H1 (cell line): ENCODE results near the gene ZBTB11. TPM values are rescaled to one million over a fixed set of nuclear protein-coding genes. Genes with fewer than 3 reads are reported as not detected.

ENCODE experiments used
- CTCF ChIA-PET: fragments of 300-600 bp; sonication (Branson Sonifier 250); formaldehyde crosslinking; loops from one replicate; lab custom pipeline; 2021; ENCODE audit not compliant: partially characterized antibody; lab: Charles Lee
- POLR2A ChIA-PET: fragments of 300-600 bp; sonication (Branson Sonifier 250); formaldehyde crosslinking; loops from one replicate; lab custom pipeline; 2021; ENCODE audit warnings: inconsistent platforms; ENCODE audit not compliant: partially characterized antibody; lab: Charles Lee
- DNase-seq, 2 experiments: peaks; one replicate each; pipeline versions ENCODE4 v3.0.0 to v3.0.0-alpha.2; 2010 to 2022; ENCODE audit warnings: low spot score in 2 of 2, low read depth in 1 of 2, mixed read lengths in 1 of 2
- FAIRE-seq: peaks from 2 replicates; lab custom pipeline; 2011; peaks lifted over from hg19 to GRCh38; lab: Jason Lieb, UNC
- H2AFZ ChIP-seq: 2 replicates; pipeline ENCODE4 v1.8.1; 2012; ENCODE audit warnings: low read length, inconsistent platforms
- H2AK5ac ChIP-seq: 2 replicates; pipeline ENCODE4 v1.6.1; 2013; ENCODE audit warnings: low read depth, low read length
- H2BK120ac ChIP-seq: replicated peaks from 2 replicates; pipeline ENCODE3; 2013; ENCODE audit warnings: low read depth, low read length, inconsistent platforms
- H2BK12ac ChIP-seq: 2 replicates; pipeline ENCODE4 v1.6.1; 2013; ENCODE audit warnings: low read depth, low read length
- H2BK15ac ChIP-seq: 2 replicates; pipeline ENCODE4 v1.6.1; 2013; ENCODE audit warnings: low read length
- H2BK20ac ChIP-seq: 2 replicates; pipeline ENCODE4 v1.6.1; 2013; ENCODE audit warnings: low read length
- H2BK5ac ChIP-seq: 2 replicates; pipeline ENCODE4 v1.6.1; 2013; ENCODE audit warnings: low read depth, low read length
- H3K14ac ChIP-seq: 2 replicates; pipeline ENCODE4 v1.6.1; 2013; ENCODE audit warnings: inconsistent platforms; ENCODE audit not compliant: insufficient read length
- H3K18ac ChIP-seq: 2 replicates; pipeline ENCODE4 v1.6.1; 2013; ENCODE audit warnings: low read length; ENCODE audit errors: extremely low read depth
- H3K23ac ChIP-seq: 2 replicates; pipeline ENCODE4 v1.6.1; 2013; ENCODE audit warnings: inconsistent platforms; ENCODE audit not compliant: insufficient read length
- H3K23me2 ChIP-seq: 2 replicates; pipeline ENCODE4 v1.6.1; 2013; ENCODE audit warnings: low read depth, low read length
- H3K27ac ChIP-seq: 2 replicates; pipeline ENCODE4 v1.6.1; 2011; ENCODE audit warnings: low read depth, low read length, inconsistent platforms
- H3K27me3 ChIP-seq, 4 experiments: replicated peaks in 1 of 4; 1 replicate in 1 of 4; 2 replicates in 3 of 4; pipeline versions ENCODE4 v1.6.1 to v1.8.1; 2011 to 2013; ENCODE audit warnings: low read length in 3 of 4, mild to moderate bottlenecking in 3 of 4, inconsistent platforms in 2 of 4, mixed read lengths in 2 of 4, moderate library complexity in 1 of 4; ENCODE audit not compliant: control insufficient read depth in 3 of 4, insufficient read depth in 3 of 4; ENCODE audit errors: extremely low read depth in 1 of 4
- H3K36me3 ChIP-seq, 4 experiments: 2 replicates each; pipeline versions ENCODE4 v1.6.1 to v1.8.1; 2011 to 2013; ENCODE audit warnings: mild to moderate bottlenecking in 4 of 4, low read length in 3 of 4, moderate library complexity in 2 of 4, control low read depth in 1 of 4, inconsistent platforms in 1 of 4; ENCODE audit not compliant: insufficient read depth in 4 of 4, control insufficient read depth in 2 of 4
- H3K4ac ChIP-seq: replicated peaks from 2 replicates; pipeline ENCODE3; 2013; ENCODE audit warnings: low read length, low read depth, mixed read lengths, inconsistent platforms; ENCODE audit not compliant: insufficient read length
- H3K4me1 ChIP-seq, 4 experiments: replicated peaks in 1 of 4; 1 replicate in 1 of 4; 2 replicates in 3 of 4; pipeline versions ENCODE4 v1.6.1 to v1.8.1; 2011 to 2013; ENCODE audit warnings: low read length in 3 of 4, inconsistent platforms in 2 of 4, mixed read lengths in 1 of 4; ENCODE audit not compliant: insufficient read depth in 4 of 4, control insufficient read depth in 3 of 4
- H3K4me2 ChIP-seq, 2 experiments: 2 replicates each; pipeline versions ENCODE4 v1.6.1 to v1.8.1; 2011 to 2013; ENCODE audit warnings: low read depth in 2 of 2, low read length in 2 of 2, control low read depth in 1 of 2, inconsistent platforms in 1 of 2, mild to moderate bottlenecking in 1 of 2; ENCODE audit not compliant: insufficient read depth in 1 of 2
- H3K4me3 ChIP-seq, 4 experiments: fragments of 200-600, 300-600 bp in 1 of 4; sonication (generic), shearing (Covaris generic), sonication (Bioruptor Twin) in 1 of 4; 2 replicates each; pipeline versions ENCODE4 v1.5.1 to v1.8.1; 2011 to 2016; ENCODE audit warnings: low read length in 4 of 4, low read depth in 3 of 4, control low read depth in 2 of 4, inconsistent platforms in 2 of 4, mild to moderate bottlenecking in 2 of 4, mixed read lengths in 1 of 4, moderate library complexity in 1 of 4; ENCODE audit not compliant: insufficient read depth in 2 of 4; ENCODE audit errors: extremely low read depth in 1 of 4
- H3K56ac ChIP-seq: replicated peaks from 2 replicates; pipeline ENCODE3; 2013; ENCODE audit warnings: low read depth, mild to moderate bottlenecking, mixed read lengths, low read length, inconsistent platforms; ENCODE audit not compliant: insufficient read length
- H3K79me1 ChIP-seq: 2 replicates; pipeline ENCODE4 v1.6.1; 2013; ENCODE audit warnings: low read depth, low read length, control low read depth
- H3K79me2 ChIP-seq, 2 experiments: 2 replicates each; pipeline versions ENCODE4 v1.6.1 to v1.8.1; 2012 to 2013; ENCODE audit warnings: low read length in 2 of 2, mild to moderate bottlenecking in 2 of 2, inconsistent platforms in 1 of 2; ENCODE audit not compliant: insufficient read depth in 2 of 2, control insufficient read depth in 1 of 2
- H3K9ac ChIP-seq, 4 experiments: replicated peaks in 1 of 4; 1 replicate in 1 of 4; 2 replicates in 3 of 4; pipeline versions ENCODE4 v1.6.1 to v1.8.1; 2011 to 2013; ENCODE audit warnings: low read depth in 3 of 4, low read length in 3 of 4, control low read depth in 2 of 4, mild to moderate bottlenecking in 2 of 4, moderate library complexity in 2 of 4, inconsistent platforms in 1 of 4; ENCODE audit errors: extremely low read depth in 1 of 4
- H3K9me3 ChIP-seq, 2 experiments: 2 replicates each; pipeline versions ENCODE4 v1.6.1 to v1.8.1; 2012 to 2013; ENCODE audit warnings: mild to moderate bottlenecking in 2 of 2, moderate library complexity in 2 of 2, control low read depth in 1 of 2, inconsistent platforms in 1 of 2, low read depth in 1 of 2, low read length in 1 of 2, mixed read lengths in 1 of 2; ENCODE audit not compliant: insufficient read depth in 2 of 2
- H4K20me1 ChIP-seq, 2 experiments: replicated peaks in 1 of 2; 2 replicates each; pipeline versions ENCODE3 to v1.8.1; 2011 to 2013; ENCODE audit warnings: inconsistent platforms in 2 of 2, low read length in 2 of 2, mild to moderate bottlenecking in 1 of 2; ENCODE audit not compliant: insufficient read depth in 2 of 2, control insufficient read depth in 1 of 2
- H4K5ac ChIP-seq: 2 replicates; pipeline ENCODE4 v1.6.1; 2013; ENCODE audit warnings: low read length, low read depth, mixed read lengths, inconsistent platforms; ENCODE audit not compliant: insufficient read length
- H4K8ac ChIP-seq: 2 replicates; pipeline ENCODE4 v1.8.0; 2013; ENCODE audit warnings: mild to moderate bottlenecking, moderate library complexity, low read length, inconsistent platforms; ENCODE audit not compliant: insufficient read depth; ENCODE audit errors: extremely low read depth
- H4K91ac ChIP-seq: replicated peaks from 2 replicates; pipeline ENCODE3; 2013; ENCODE audit warnings: low read length, mixed read lengths, inconsistent platforms; ENCODE audit not compliant: insufficient read length
- CREB1 ChIP-seq: IDR thresholded peaks from 2 replicates; pipeline ENCODE4 v1.6.1; 2012; ENCODE audit warnings: inconsistent platforms
- KDM5A ChIP-seq: fragments of 200-600 bp; IDR thresholded peaks from 2 replicates; pipeline ENCODE4 v1.7.1; 2012; ENCODE audit warnings: mild to moderate bottlenecking, low read length, inconsistent platforms, mixed read lengths
- TAF1 ChIP-seq: IDR thresholded peaks from 2 replicates; pipeline ENCODE4 v1.6.1; 2011; ENCODE audit warnings: mild to moderate bottlenecking, low read depth, low read length
- WGBS, 2 experiments: shearing (Covaris generic) in 1 of 2; methylation state at CpG; one replicate each; pipeline versions ENCODE4 v1.1.6 to v1.1.7; 2013 to 2015; ENCODE audit warnings: low lambda C conversion rate in 2 of 2, mixed read lengths in 2 of 2, inconsistent platforms in 1 of 2, low coverage in 1 of 2, missing lambda C conversion rate in 1 of 2; ENCODE audit not compliant: insufficient replicate concordance in 2 of 2, insufficient coverage in 1 of 2, insufficient read length in 1 of 2; ENCODE audit errors: extremely low coverage in 1 of 2, missing lambda C conversion rate in 1 of 2; 5-methylcytosine and 5-hydroxymethylcytosine counted together
- polyA plus RNA-seq, 7 experiments: library from polyadenylated mRNA; depleted of rRNA in 3 of 7; stranded (reverse) in 5 of 7; unstranded in 2 of 7; fragments of >200 nt in 5 of 7; fragments of 200-250 nt in 2 of 7; gene quantifications; 1 replicate in 5 of 7; 2 replicates in 1 of 7; 4 replicates in 1 of 7; pipeline versions ENCODE4 v1.2.1 to v1.2.3, GENCODE V29; 2011 to 2013; ENCODE audit warnings: missing spikeins in 2 of 7, mixed read lengths in 2 of 7
- total RNA-seq: library from RNA; stranded (reverse); fragmentation: NEBNext Ultra II Directional; extraction: Animal tissue kit (Norgen Biotek cat#: 25700); gene quantifications from 2 replicates; pipeline ENCODE4 v1.2.1, GENCODE V29; 2021

The ZBTB11 gene
- total and polyA plus RNA-seq, 2 of the 8 experiments (the other 6 are each of a cell fraction or from before 2014, with no cell fraction given) = 3.0 to 14.0 TPM

DNA sequence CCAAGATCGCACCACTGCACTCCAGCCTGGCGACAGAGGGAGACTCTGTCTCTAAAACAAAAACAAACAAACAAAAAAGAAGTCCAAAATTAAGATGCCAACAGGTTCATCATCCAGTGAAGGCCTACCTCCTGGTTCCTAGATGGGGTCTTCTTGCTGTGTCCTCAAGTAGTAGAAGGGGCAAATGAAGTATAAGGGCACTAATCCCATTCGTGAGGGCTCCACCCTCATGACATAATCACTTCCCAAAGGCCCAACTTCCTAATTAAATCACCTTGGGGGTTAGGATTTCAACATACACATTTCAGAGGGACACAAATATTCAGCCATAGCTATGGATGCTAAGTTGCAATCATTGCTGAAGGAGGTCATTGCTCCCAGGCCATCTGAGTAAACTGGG, 57.2 kb downstream of the ZBTB11 start:
- Histone ChIP-seq H3K79me1 (no peaks in the 10 kb centered on the region), H4K8ac (no peak overlapping the region), H3K4me3 (no peak overlapping the region), H2BK12ac (no peak overlapping the region), H2BK120ac (no peak overlapping the region), H3K79me2 (no peaks in the 10 kb centered on the region), H3K4me2 (no peak overlapping the region), H3K23ac (no peak overlapping the region), H3K4ac (no peak overlapping the region), H4K91ac (no peak overlapping the region), H3K36me3 (no peaks in the 10 kb centered on the region), H3K18ac (no peak overlapping the region), H4K20me1 (no peaks in the 10 kb centered on the region), H4K5ac (no peak overlapping the region), H3K14ac (no peak overlapping the region), H2BK15ac (no peak overlapping the region), H3K27ac (no peak overlapping the region), H3K23me2 (no peaks in the 10 kb centered on the region), H2AK5ac (no peak overlapping the region), H3K9me3 (no peaks in the 10 kb centered on the region), H2AFZ (no peak overlapping the region), H3K56ac (no peak overlapping the region), H3K4me1 (peaks cover 0 to 1% (median 0%) of the 10 kb centered on the region in 4 experiments; a peak in 2 of 7 replicates), H2BK20ac (no peak overlapping the region), H3K9ac (no peak overlapping the region), H3K27me3 (no peaks in the 10 kb centered on the region), H2BK5ac (no peak overlapping the region)
- CTCF ChIA-PET = interaction anchor here (1.2 kb wide), 1 partner anchor 12 kb away, joined by 3 read pairs; no protein-coding TSS in a partner anchor
- no peak for FAIRE-seq
- POLR2A ChIA-PET = no interaction called here
- 100% methylated on average over 3 of the region's 3 CpGs; no CpG with 5 or more reads in 1 of the 2 experiments for WGBS, 2 experiments
- no peak for DNase-seq
- TF ChIP-seq KDM5A (no peak), TAF1 (no peak), CREB1 (no peak)
